ENCODE results near the gene TMEM108.

GRCh38 chr3:133115176-133115575, 77.0 kb downstream of the TMEM108 start:
- no peak for TF ChIP-seq EZH2 (IDR thresholded peaks at IDR 0.05; ENCODE audit: low read length, missing control alignments)
- TF ChIP-seq, protein P1, sequence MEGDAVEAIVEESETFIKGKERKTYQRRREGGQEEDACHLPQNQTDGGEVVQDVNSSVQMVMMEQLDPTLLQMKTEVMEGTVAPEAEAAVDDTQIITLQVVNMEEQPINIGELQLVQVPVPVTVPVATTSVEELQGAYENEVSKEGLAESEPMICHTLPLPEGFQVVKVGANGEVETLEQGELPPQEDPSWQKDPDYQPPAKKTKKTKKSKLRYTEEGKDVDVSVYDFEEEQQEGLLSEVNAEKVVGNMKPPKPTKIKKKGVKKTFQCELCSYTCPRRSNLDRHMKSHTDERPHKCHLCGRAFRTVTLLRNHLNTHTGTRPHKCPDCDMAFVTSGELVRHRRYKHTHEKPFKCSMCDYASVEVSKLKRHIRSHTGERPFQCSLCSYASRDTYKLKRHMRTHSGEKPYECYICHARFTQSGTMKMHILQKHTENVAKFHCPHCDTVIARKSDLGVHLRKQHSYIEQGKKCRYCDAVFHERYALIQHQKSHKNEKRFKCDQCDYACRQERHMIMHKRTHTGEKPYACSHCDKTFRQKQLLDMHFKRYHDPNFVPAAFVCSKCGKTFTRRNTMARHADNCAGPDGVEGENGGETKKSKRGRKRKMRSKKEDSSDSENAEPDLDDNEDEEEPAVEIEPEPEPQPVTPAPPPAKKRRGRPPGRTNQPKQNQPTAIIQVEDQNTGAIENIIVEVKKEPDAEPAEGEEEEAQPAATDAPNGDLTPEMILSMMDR (conservative IDR thresholded peaks at IDR 0.05 in 1 of 2, IDR thresholded peaks at IDR 0.05 in 1 of 2; ENCODE audit: low read depth in 1 of 2, low read length in 2 of 2), result no peak
